Forelimb muscle (tissue), 1 donor: ENCODE data around the gene ZNF280B. TPM values are rescaled to one million over a fixed set of nuclear protein-coding genes. Genes with fewer than 3 reads are reported as not detected.
"Not testable (repeated sequence)": the region's sequence is repeated elsewhere in the genome, so short reads cannot be mapped to it uniquely, and the experiment has no call there.

Source experiments
- DNase-seq: peaks from one replicate; pipeline ENCODE4 v3.0.0-alpha.2; 2013; ENCODE audit warnings: low read depth
- polyA plus RNA-seq: library from polyadenylated mRNA; unstranded; fragments of 120-200 nt; gene quantifications from one replicate; pipeline ENCODE4 v1.2.1, GENCODE V29; 2013; ENCODE audit not compliant: insufficient read length

The ZNF280B gene
- polyA plus RNA-seq, 1 donor, result 4.2 TPM

GRCh38 chr22:22535662-22536061 is 27.1 kb upstream of the ZNF280B start:
- DNase-seq, result no peak

- no peak for DNase-seq
Measured at GRCh38 chr22:22534604-22535415, 26.3 kb upstream of the ZNF280B start.

- DNase-seq, result no peak
Measured at GRCh38 chr22:22533863-22534262, 25.3 kb upstream of the ZNF280B start.

- no peak for DNase-seq
Measured at GRCh38 chr22:22533417-22533816, 24.9 kb upstream of the ZNF280B start.

GRCh38 chr22:22532547-22533071 is 24.1 kb upstream of the ZNF280B start:
- DNase-seq, result not testable (repeated sequence)

- DNase-seq, result no peak
Measured at GRCh38 chr22:22531770-22532546, 23.4 kb upstream of the ZNF280B start.

- DNase-seq, result no peak
Measured at GRCh38 chr22:22528780-22529179, 20.2 kb upstream of the ZNF280B start.

GRCh38 chr22:22527312-22527711 is 18.8 kb upstream of the ZNF280B start:
- no peak for DNase-seq

GRCh38 chr22:22526125-22526912 is 17.8 kb upstream of the ZNF280B start:
- no peak for DNase-seq

- DNase-seq, result no peak
Measured at GRCh38 chr22:22523494-22523893, 15.0 kb upstream of the ZNF280B start.

- no peak for DNase-seq
Measured at GRCh38 chr22:22521631-22522030, 13.1 kb upstream of the ZNF280B start.

GRCh38 chr22:22520667-22521602 is 12.4 kb upstream of the ZNF280B start:
- DNase-seq, result no peak

GRCh38 chr22:22520020-22520656 is 11.6 kb upstream of the ZNF280B start, which contains the start of gene ZNF280A:
ZNF280A (minus strand) TSS chr22:22520270; CDS start chr22:22515630, 4,640 bp downstream.
- no peak for DNase-seq

GRCh38 chr22:22519591-22519990 is 11.0 kb upstream of the ZNF280B start:
- DNase-seq, result no peak

- DNase-seq, result no peak
Measured at GRCh38 chr22:22516992-22517391, 8.4 kb upstream of the ZNF280B start.

- DNase-seq, result no peak
Measured at GRCh38 chr22:22515890-22516289, 7.3 kb upstream of the ZNF280B start.

GRCh38 chr22:22514431-22514830 is 5.9 kb upstream of the ZNF280B start:
- not testable (repeated sequence) for DNase-seq

GRCh38 chr22:22513619-22514018 is 5.1 kb upstream of the ZNF280B start:
- no peak for DNase-seq

- DNase-seq, result no peak
Measured at GRCh38 chr22:22512951-22513350, 4.4 kb upstream of the ZNF280B start.

- not testable (repeated sequence) for DNase-seq
Measured at GRCh38 chr22:22510833-22511232, 2.3 kb upstream of the ZNF280B start.
